ENCODE data around the gene PLEK.
"Not testable (repeated sequence)": the region's sequence is repeated elsewhere in the genome, so short reads cannot be mapped to it uniquely, and the experiment has no call there.

PLEK gene

GRCh38 chr2:68365087-68365486 lies at the start of gene PLEK:
Gene PLEK, plus strand, starts transcription at chr2:68365282. Its CDS starts 70 bp downstream, at chr2:68365352.
- peak; percentile 93 to 97 (median 96) for DNase-seq

GRCh38 chr2:68316111-68316510 lies 49.0 kb upstream of the PLEK start:
- no peak for DNase-seq

- no peak for DNase-seq
Observed at GRCh38 chr2:68317971-68318913, 46.8 kb upstream of the PLEK start.

- peak; percentile 41 to 63 (median 54) for DNase-seq
Observed at GRCh38 chr2:68318914-68319397, 46.1 kb upstream of the PLEK start.

GRCh38 chr2:68319398-68320117 lies 45.5 kb upstream of the PLEK start, which contains the start of gene CNRIP1:
Gene CNRIP1, minus strand, starts transcription at chr2:68319949. Its CDS starts 549 bp downstream, at chr2:68319400.
- DNase-seq, result peak; percentile 51 to 88 (median 73)

GRCh38 chr2:68320118-68320641 lies 44.9 kb upstream of the PLEK start:
- DNase-seq, result peak in 2 of 3 donors; percentile 45 to 70

GRCh38 chr2:68325056-68325455 lies 40.0 kb upstream of the PLEK start:
- DNase-seq, result no peak

- no peak for DNase-seq
Observed at GRCh38 chr2:68328901-68329300, 36.2 kb upstream of the PLEK start.

- DNase-seq, result peak; percentile 52 to 67 (median 58)
Observed at GRCh38 chr2:68330691-68331090, 34.4 kb upstream of the PLEK start.

GRCh38 chr2:68333009-68333408 lies 32.1 kb upstream of the PLEK start:
- no peak for DNase-seq

GRCh38 chr2:68333931-68334330 lies 31.2 kb upstream of the PLEK start:
- no peak for DNase-seq

GRCh38 chr2:68336192-68336591 lies 28.9 kb upstream of the PLEK start:
- no peak for DNase-seq

- DNase-seq, result no peak
Observed at GRCh38 chr2:68340226-68341061, 24.6 kb upstream of the PLEK start.

- no peak for DNase-seq
Observed at GRCh38 chr2:68341062-68341329, 24.1 kb upstream of the PLEK start.

GRCh38 chr2:68341583-68341982 lies 23.5 kb upstream of the PLEK start:
- peak in 2 of 3 donors; percentile 20 to 24 for DNase-seq

- DNase-seq, result no peak
Observed at GRCh38 chr2:68342470-68342869, 22.6 kb upstream of the PLEK start.

- DNase-seq, result no peak
Observed at GRCh38 chr2:68344031-68344430, 21.1 kb upstream of the PLEK start.

- DNase-seq, result no peak
Observed at GRCh38 chr2:68345129-68345875, 19.8 kb upstream of the PLEK start.

GRCh38 chr2:68349091-68349490 lies 16.0 kb upstream of the PLEK start:
- not testable (repeated sequence) for DNase-seq

- no peak for DNase-seq
Observed at GRCh38 chr2:68351997-68352396, 13.1 kb upstream of the PLEK start.

GRCh38 chr2:68352651-68353391 lies 12.3 kb upstream of the PLEK start:
- DNase-seq, result peak; percentile 32 to 78 (median 70)

All from suppressor macrophage treated with lipopolysaccharide for 1 hour (primary cell).